OCI-LY7 (cell line): ENCODE results near the gene IRAK3. TPM values are rescaled to one million over a fixed set of nuclear protein-coding genes. Genes with fewer than 3 reads are reported as not detected.
A peak's percentile ranks its signal among the peaks of the same experiment; 100 is the strongest.
"Not testable (repeated sequence)": the region's sequence is repeated elsewhere in the genome, so short reads cannot be mapped to it uniquely, and the experiment has no call there.

Experiments used
- BruUV-seq: library from RNA; stranded (reverse); fragments of 400-500 nt; replicated peaks from 2 replicates; lab custom pipeline; 2021; lab: Mats Ljungman, UMichigan
- CTCF ChIA-PET: fragments of 300-600 bp; sonication (Branson Sonifier 250); formaldehyde crosslinking; loops from one replicate; lab custom pipeline; 2022; ENCODE audit warnings: antibody characterized with exemption; ENCODE audit not compliant: unreplicated experiment; lab: Charles Lee
- POLR2A ChIA-PET: fragments of 300-600 bp; sonication (Branson Sonifier 250); formaldehyde crosslinking; loops from one replicate; lab custom pipeline; 2022; ENCODE audit warnings: antibody characterized with exemption; lab: Charles Lee
- DNase-seq: peaks from one replicate; pipeline ENCODE4 v3.0.0-alpha.2; 2015; ENCODE audit warnings: low spot score
- H2AFZ ChIP-seq: fragments of 200-600 bp; sonication (generic), shearing (Covaris generic); 2 replicates; pipeline ENCODE4 v1.6.1; 2014; ENCODE audit warnings: mild to moderate bottlenecking, antibody characterized with exemption, low read length, moderate library complexity
- H3K27ac ChIP-seq: fragments of 200-600 bp; sonication (generic); 2 replicates; pipeline ENCODE4 v1.5.1; 2014; ENCODE audit warnings: mixed run types, low read depth, mild to moderate bottlenecking, moderate library complexity, low read length, inconsistent platforms; ENCODE audit not compliant: poor library complexity, severe bottlenecking
- H3K36me3 ChIP-seq: fragments of 200-600 bp; sonication (generic); 2 replicates; pipeline ENCODE4 v1.6.1; 2014; ENCODE audit warnings: mild to moderate bottlenecking, antibody characterized with exemption, low read length, moderate library complexity, mixed read lengths; ENCODE audit not compliant: insufficient read depth
- H3K4me1 ChIP-seq: fragments of 200-600 bp; sonication (generic); 2 replicates; pipeline ENCODE4 v1.5.1; 2014; ENCODE audit warnings: mild to moderate bottlenecking, low read length; ENCODE audit not compliant: insufficient read depth, poor library complexity, severe bottlenecking
- H3K4me2 ChIP-seq: fragments of 200-600 bp; sonication (generic); 2 replicates; pipeline ENCODE4 v1.6.1; 2014; ENCODE audit warnings: mild to moderate bottlenecking, low read length
- H3K4me3 ChIP-seq: fragments of 200-600 bp; sonication (generic); 2 replicates; pipeline ENCODE4 v1.5.1; 2014; ENCODE audit warnings: mild to moderate bottlenecking, low read depth, low read length; ENCODE audit not compliant: poor library complexity, severe bottlenecking
- H3K79me2 ChIP-seq: fragments of 200-600 bp; sonication (generic); 2 replicates; pipeline ENCODE4 v1.6.1; 2016; ENCODE audit warnings: low read depth, mild to moderate bottlenecking, low read length, moderate library complexity, mixed read lengths; ENCODE audit not compliant: insufficient read depth
- H3K9me2 ChIP-seq: fragments of 200-600 bp; sonication (generic); 2 replicates; pipeline ENCODE4 v1.6.1; 2016; ENCODE audit warnings: mild to moderate bottlenecking, low read length, mixed read lengths; ENCODE audit not compliant: insufficient read depth
- H3K9me3 ChIP-seq: fragments of 200-600 bp; sonication (generic); 2 replicates; pipeline ENCODE4 v1.6.1; 2014; ENCODE audit warnings: mild to moderate bottlenecking, mixed run types, low read length, mixed read lengths
- H4K20me1 ChIP-seq: fragments of 200-600 bp; sonication (generic); 2 replicates; pipeline ENCODE4 v1.6.1; 2014; ENCODE audit warnings: mild to moderate bottlenecking, antibody characterized with exemption, low read length, moderate library complexity, mixed read lengths; ENCODE audit not compliant: insufficient read depth
- EZH2phosphoT487 ChIP-seq: fragments of 200-600 bp; sonication (generic); IDR thresholded peaks from 2 replicates; pipeline ENCODE4 v1.6.1; 2018; ENCODE audit warnings: low read depth, borderline replicate concordance, mild to moderate bottlenecking, mixed run types, antibody characterized with exemption, low read length, moderate library complexity, mixed read lengths
- intact Hi-C: fragments of 100-400 bp; cut with micrococcal nuclease; formaldehyde crosslinking; loops from one replicate; pipeline ENCODE4 v1.10.0; 2022; ENCODE audit not compliant: unreplicated experiment
- total RNA-seq, 2 experiments: library from RNA; depleted of rRNA in 1 of 2; stranded (reverse); fragments of >200 nt in 1 of 2; shearing (Covaris generic) in 1 of 2; gene quantifications; 2 replicates each; pipeline ENCODE4 v1.2.3, GENCODE V29; 2014 to 2022
- TF ChIP-seq, protein P1 (sequence below): fragments of 200-600 bp; sonication (generic); conservative IDR thresholded peaks from 2 replicates; pipeline ENCODE4 v1.5.1; 2014; ENCODE audit warnings: mild to moderate bottlenecking, antibody characterized with exemption, low read length, moderate library complexity, mixed read lengths

IRAK3 gene
- total RNA-seq, 2 experiments from 2014 or later = 0.08 TPM; not detected in 1

DNA sequence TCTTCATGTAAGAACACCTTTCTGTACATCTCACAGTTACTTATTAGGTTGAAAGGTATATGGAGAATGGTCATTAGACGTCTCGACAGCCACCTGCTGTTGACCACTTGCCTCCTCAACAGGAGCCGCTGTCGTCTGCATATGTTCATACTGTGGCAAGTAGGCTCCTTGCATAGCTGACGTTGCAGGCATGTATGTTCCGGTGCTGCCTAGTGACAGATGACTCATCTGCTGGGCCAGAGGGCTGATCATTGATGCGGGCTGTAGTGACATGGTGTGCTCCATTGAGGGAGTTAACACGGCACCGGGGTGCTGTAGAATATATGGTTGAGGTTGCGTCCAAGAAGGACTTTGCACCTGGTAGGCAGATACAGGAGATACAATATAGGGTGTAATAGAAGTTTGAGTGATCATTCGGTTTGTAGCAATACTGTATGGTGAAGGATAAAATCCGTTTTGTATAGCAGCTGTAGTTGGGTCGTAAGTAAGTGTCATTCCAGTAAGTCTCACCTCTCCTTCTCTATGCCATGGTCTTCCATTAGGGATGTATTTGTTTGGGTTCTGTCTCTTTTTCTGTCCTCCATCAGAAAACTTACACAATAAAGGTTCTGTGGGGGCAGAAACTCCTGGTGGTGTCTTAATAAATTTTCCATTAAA, 45.2 kb downstream of the IRAK3 start:
- H3K36me3 ChIP-seq, H3K9me2 ChIP-seq, BruUV-seq, H4K20me1 ChIP-seq, H3K79me2 ChIP-seq, H3K9me3 ChIP-seq: not testable (repeated sequence)
- TF ChIP-seq, protein P1, sequence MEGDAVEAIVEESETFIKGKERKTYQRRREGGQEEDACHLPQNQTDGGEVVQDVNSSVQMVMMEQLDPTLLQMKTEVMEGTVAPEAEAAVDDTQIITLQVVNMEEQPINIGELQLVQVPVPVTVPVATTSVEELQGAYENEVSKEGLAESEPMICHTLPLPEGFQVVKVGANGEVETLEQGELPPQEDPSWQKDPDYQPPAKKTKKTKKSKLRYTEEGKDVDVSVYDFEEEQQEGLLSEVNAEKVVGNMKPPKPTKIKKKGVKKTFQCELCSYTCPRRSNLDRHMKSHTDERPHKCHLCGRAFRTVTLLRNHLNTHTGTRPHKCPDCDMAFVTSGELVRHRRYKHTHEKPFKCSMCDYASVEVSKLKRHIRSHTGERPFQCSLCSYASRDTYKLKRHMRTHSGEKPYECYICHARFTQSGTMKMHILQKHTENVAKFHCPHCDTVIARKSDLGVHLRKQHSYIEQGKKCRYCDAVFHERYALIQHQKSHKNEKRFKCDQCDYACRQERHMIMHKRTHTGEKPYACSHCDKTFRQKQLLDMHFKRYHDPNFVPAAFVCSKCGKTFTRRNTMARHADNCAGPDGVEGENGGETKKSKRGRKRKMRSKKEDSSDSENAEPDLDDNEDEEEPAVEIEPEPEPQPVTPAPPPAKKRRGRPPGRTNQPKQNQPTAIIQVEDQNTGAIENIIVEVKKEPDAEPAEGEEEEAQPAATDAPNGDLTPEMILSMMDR = peak; percentile 64
- Histone ChIP-seq H3K4me3 (peak overlapping the region; percentile 70), H3K4me2 (peak overlapping the region; percentile 73), H3K4me1 (peaks cover 35% of the 10 kb centered on the region), H3K27ac (peak overlapping the region; percentile 57), H2AFZ (peak overlapping the region; percentile 83; the same call in 1 of the 2 replicates)
- intact Hi-C loops = loop anchor here (1.0 to 2.0 kb wide), 2 partner anchors 65 to 461 kb away; partner anchors contain the start of gene TMBIM4
- POLR2A ChIA-PET = interaction anchor here (0.6 to 1.9 kb wide), 7 partner anchors 33 to 1042 kb away, joined by 3 to 11 read pairs (median 3); partner anchors contain the start of genes LLPH and TMBIM4
- peak; percentile 89 for DNase-seq
- CTCF ChIA-PET = interaction anchor here (0.7 to 0.9 kb wide), 3 partner anchors 12 to 983 kb away, joined by 3 to 8 read pairs (median 4); no protein-coding TSS in a partner anchor

DNA sequence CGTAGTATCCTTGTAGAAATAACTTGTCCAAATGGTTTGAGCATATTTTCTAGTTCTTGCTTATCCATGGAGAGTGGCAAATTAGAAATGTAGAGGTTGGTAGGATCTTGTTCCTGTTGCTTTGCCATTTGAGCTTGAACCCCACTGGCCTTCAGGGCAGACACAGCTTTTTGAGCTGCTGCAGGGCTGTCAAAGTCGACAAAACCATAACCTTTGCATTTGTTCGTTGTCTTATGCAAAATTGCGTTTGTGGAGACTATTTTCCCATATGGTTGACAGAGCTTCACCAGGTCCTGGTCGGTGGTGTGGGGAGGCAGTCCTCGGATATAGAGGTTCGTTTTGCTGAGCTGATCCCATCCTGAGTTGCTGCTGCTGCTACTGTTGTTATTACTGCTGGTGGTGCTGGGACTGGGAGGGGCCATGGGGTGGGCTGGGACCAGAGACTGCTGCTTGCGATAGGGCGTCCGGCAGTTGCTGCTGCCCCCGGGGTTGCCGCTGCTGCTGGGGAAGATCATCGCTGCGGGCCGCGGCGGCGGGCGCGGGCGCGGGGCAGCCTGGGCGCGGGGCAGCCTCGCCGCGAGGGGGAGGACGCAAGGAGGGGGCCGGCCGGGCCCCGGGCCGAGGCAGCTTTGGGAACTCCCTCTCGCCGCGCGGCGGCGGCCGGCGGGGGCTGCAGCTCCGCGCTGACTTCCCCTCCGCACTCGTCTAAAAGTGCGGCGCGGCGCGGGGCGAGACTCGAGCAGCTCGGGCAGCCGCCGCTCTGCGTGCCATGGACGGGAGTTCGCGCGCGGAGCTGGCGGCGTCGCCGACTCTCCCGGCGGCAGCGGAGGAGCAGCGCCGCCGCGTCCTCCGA, 46.0 kb downstream of the IRAK3 start:
- peak overlapping the region; percentile 73 for H3K4me2 ChIP-seq
- H3K79me2 ChIP-seq, H4K20me1 ChIP-seq, H3K9me2 ChIP-seq, H3K36me3 ChIP-seq, BruUV-seq, H3K9me3 ChIP-seq: not testable (repeated sequence)
- ChIA-PET CTCF (interaction anchor here (0.7 to 0.9 kb wide), 3 partner anchors 11 to 982 kb away, joined by 3 to 8 read pairs (median 4); no protein-coding TSS in a partner anchor), POLR2A (interaction anchor here (0.6 to 1.9 kb wide), 10 partner anchors 12 to 1042 kb away, joined by 3 to 8 read pairs (median 3); partner anchors contain the start of gene LLPH)
- peak overlapping the region; percentile 57 for H3K27ac ChIP-seq
- intact Hi-C loops = loop anchor here (1.0 to 5.0 kb wide), 4 partner anchors 66 to 460 kb away; partner anchors contain the start of genes HELB, LLPH and TMBIM4
- DNase-seq = peak; percentile 73
- H2AFZ ChIP-seq = peak overlapping the region; percentile 92
- peaks cover 35% of the 10 kb centered on the region for H3K4me1 ChIP-seq
- peak overlapping the region; percentile 70 for H3K4me3 ChIP-seq

DNA sequence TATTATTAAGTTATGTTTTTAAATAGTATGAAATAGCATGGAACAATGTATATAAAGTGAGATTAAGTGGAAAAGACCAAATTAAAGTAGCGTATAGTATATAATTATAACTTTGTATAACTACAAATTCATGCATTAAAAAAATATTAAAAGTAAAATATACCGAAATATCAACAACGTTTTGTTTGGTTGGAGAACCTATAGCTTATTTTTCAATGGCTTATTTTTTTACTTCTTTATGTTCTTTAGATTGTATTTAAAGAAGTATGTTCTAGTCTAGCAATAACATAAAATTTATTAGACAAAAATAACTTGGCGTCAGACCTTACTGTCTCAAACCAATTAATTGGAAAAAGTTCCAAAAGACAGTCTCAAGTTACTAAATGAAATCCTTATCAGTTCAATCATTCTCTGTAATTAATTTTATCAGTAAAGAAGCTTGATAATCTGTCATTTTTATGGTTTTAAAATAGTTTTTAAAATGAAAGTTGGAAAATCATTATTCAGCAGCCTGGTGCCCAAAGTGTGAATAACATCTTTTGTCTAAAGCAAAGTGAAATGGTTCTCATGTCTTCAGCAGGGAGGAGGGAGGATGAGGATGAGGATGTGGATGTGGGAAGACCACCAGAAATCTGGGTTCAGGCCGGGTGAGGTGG, 46.7 kb downstream of the IRAK3 start:
- Histone ChIP-seq H3K4me1 (peaks cover 35% of the 10 kb centered on the region), H3K36me3 (no peaks in the 10 kb centered on the region), H3K9me3 (no peaks in the 10 kb centered on the region), H3K4me3 (peak overlapping the region; percentile 70), H2AFZ (peak overlapping the region; percentile 92), H3K79me2 (no peaks in the 10 kb centered on the region; the same call in 1 of the 2 replicates), H3K27ac (peak overlapping the region; percentile 14), H3K4me2 (peak overlapping the region; percentile 73), H4K20me1 (no peaks in the 10 kb centered on the region), H3K9me2 (no peaks in the 10 kb centered on the region)
- DNase-seq = peak; percentile 38
- ChIA-PET CTCF (no interaction called here), POLR2A (interaction anchor here (0.6 to 0.8 kb wide), 6 partner anchors 11 to 76 kb away, joined by 3 to 5 read pairs (median 4); partner anchors contain the start of gene TMBIM4)
- intact Hi-C loops = loop anchor here (2.0 to 5.0 kb wide), 3 partner anchors 67 to 459 kb away; partner anchors contain the start of genes HELB and LLPH
- TF ChIP-seq EZH2phosphoT487 = no peak
- TF ChIP-seq, protein P1 = peak; percentile 37
- BruUV-seq = no TSS peak

DNA sequence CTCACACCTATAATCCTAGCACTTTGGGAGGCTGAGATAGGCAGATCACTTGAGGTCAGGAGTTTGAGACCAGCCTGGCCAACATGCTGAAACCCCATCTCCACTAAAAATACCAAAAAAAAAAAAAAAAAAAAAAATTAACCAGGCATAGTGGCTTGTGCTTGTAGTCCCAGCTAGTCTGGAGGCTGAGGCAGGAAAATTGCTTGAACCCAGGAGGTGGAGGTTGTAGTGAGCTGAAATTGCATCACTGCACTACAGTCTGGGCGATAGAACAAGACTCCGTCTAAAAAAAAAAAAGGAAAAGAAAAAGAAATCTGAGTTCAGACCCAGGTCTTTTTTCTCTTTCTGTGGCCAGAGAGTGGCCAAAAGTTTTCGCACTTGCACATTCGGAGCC, 47.3 kb downstream of the IRAK3 start:
- CTCF ChIA-PET, H3K9me2 ChIP-seq, H4K20me1 ChIP-seq, BruUV-seq, H3K9me3 ChIP-seq, H3K4me3 ChIP-seq, H3K79me2 ChIP-seq, DNase-seq, H3K36me3 ChIP-seq, H3K27ac ChIP-seq: not testable (repeated sequence)
- H2AFZ ChIP-seq = peak overlapping the region; percentile 92; the same call in 1 of the 2 replicates
- H3K4me1 ChIP-seq = peaks cover 35% of the 10 kb centered on the region
- intact Hi-C loops = loop anchor here (5.0 kb wide), 2 partner anchors 66 to 104 kb away; partner anchors contain the start of genes HELB and LLPH
- H3K4me2 ChIP-seq = peak overlapping the region; percentile 73
- POLR2A ChIA-PET = interaction anchor here (0.6 to 0.8 kb wide), 4 partner anchors 11 to 77 kb away, joined by 3 to 5 read pairs (median 4); partner anchors contain the start of gene TMBIM4
